GF-D8 (cell line): ENCODE data around the gene HIPK3.

ENCODE experiments used
- DNase-seq: peaks from one replicate; lab custom pipeline; 2025; lab: John Stamatoyannopoulos, UW

Gene HIPK3

GRCh38 chr11:33307984-33308383 is 50.8 kb downstream of the HIPK3 start:
- no peak for DNase-seq

- DNase-seq: no peak
These were observed 51.9 kb downstream of the HIPK3 start for GRCh38 chr11:33309118-33309517.

GRCh38 chr11:33310720-33311500 is 53.7 kb downstream of the HIPK3 start:
- no peak for DNase-seq

- no peak for DNase-seq
These were observed 54.5 kb downstream of the HIPK3 start for GRCh38 chr11:33311680-33312079.

- DNase-seq: no peak
These were observed 58.6 kb downstream of the HIPK3 start for GRCh38 chr11:33315822-33316221.

- no peak for DNase-seq
These were observed 60.5 kb downstream of the HIPK3 start for GRCh38 chr11:33317662-33318061.

GRCh38 chr11:33320016-33320813 is 63.0 kb downstream of the HIPK3 start:
- no peak for DNase-seq

- DNase-seq: no peak
These were observed 63.7 kb downstream of the HIPK3 start for GRCh38 chr11:33320814-33321330.

- DNase-seq: no peak
These were observed 64.2 kb downstream of the HIPK3 start for GRCh38 chr11:33321422-33321821.

- no peak for DNase-seq
These were observed 66.2 kb downstream of the HIPK3 start for GRCh38 chr11:33323421-33323820.

GRCh38 chr11:33324302-33324985 is 67.3 kb downstream of the HIPK3 start:
- DNase-seq: peak; percentile 54

- no peak for DNase-seq
These were observed 68.3 kb downstream of the HIPK3 start for GRCh38 chr11:33325451-33325850.

- DNase-seq: no peak
These were observed 72.6 kb downstream of the HIPK3 start for GRCh38 chr11:33329705-33330329.

GRCh38 chr11:33333816-33334215 is 76.6 kb downstream of the HIPK3 start:
- no peak for DNase-seq

- no peak for DNase-seq
These were observed 77.4 kb downstream of the HIPK3 start for GRCh38 chr11:33334627-33335026.

GRCh38 chr11:33339247-33339646 is 82.1 kb downstream of the HIPK3 start:
- DNase-seq: no peak

- no peak for DNase-seq
These were observed 87.4 kb downstream of the HIPK3 start for GRCh38 chr11:33344611-33345010.

- no peak for DNase-seq
These were observed 90.4 kb downstream of the HIPK3 start for GRCh38 chr11:33347490-33348125.

- DNase-seq: no peak
These were observed 93.1 kb downstream of the HIPK3 start for GRCh38 chr11:33350287-33350686.

- no peak for DNase-seq
These were observed 101.1 kb downstream of the HIPK3 start for GRCh38 chr11:33358150-33358831.

GRCh38 chr11:33360642-33361041 is 103.5 kb downstream of the HIPK3 start:
- no peak for DNase-seq
